Ishikawa (cell line): ENCODE results near the gene COX4I1.

Experiments
- EGR1 ChIP-seq: IDR thresholded peaks from 2 replicates; pipeline ENCODE4 v1.6.1; 2012
- RAD21 ChIP-seq: IDR thresholded peaks from 2 replicates; pipeline ENCODE4 v1.6.1; 2012; ENCODE audit warnings: low read depth
- REST ChIP-seq: IDR thresholded peaks from 2 replicates; pipeline ENCODE4 v1.6.1; 2012; ENCODE audit warnings: low read depth, mild to moderate bottlenecking

- TF ChIP-seq RAD21 (no peak), REST (no peak), EGR1 (no peak)
These were observed 800 bp downstream of the COX4I1 start for GRCh38 chr16:85800321-85800669.
